IPS-15b (cell line): ENCODE results near the gene SEBOX.

ENCODE experiments used
- H3K27me3 ChIP-seq: one replicate; pipeline ENCODE4 v1.6.1; 2013; ENCODE audit warnings: low read length; ENCODE audit not compliant: control insufficient read depth, insufficient read depth
- H3K36me3 ChIP-seq: one replicate; pipeline ENCODE4 v1.6.1; 2013; ENCODE audit warnings: low read length; ENCODE audit not compliant: control insufficient read depth, insufficient read depth
- H3K4me1 ChIP-seq: one replicate; pipeline ENCODE4 v1.6.1; 2013; ENCODE audit warnings: mild to moderate bottlenecking, low read length; ENCODE audit not compliant: control insufficient read depth, insufficient read depth
- H3K4me3 ChIP-seq: one replicate; pipeline ENCODE4 v1.5.1; 2013; ENCODE audit warnings: low read depth, low read length
- H3K9ac ChIP-seq: one replicate; pipeline ENCODE4 v1.6.1; 2013; ENCODE audit warnings: low read depth, mild to moderate bottlenecking, low read length
- H3K9me3 ChIP-seq: one replicate; pipeline ENCODE4 v1.6.1; 2013; ENCODE audit warnings: mild to moderate bottlenecking, low read length; ENCODE audit not compliant: control insufficient read depth, insufficient read depth

The SEBOX gene

GRCh38 chr17:28390984-28391383, 26.0 kb upstream of the SEBOX start:
- Histone ChIP-seq H3K27me3 (peaks cover 21% of the 10 kb centered on the region), H3K9ac (no peak overlapping the region), H3K36me3 (no peaks in the 10 kb centered on the region), H3K4me3 (no peak overlapping the region), H3K4me1 (no peaks in the 10 kb centered on the region), H3K9me3 (no peaks in the 10 kb centered on the region)

GRCh38 chr17:28390563-28390962, 25.6 kb upstream of the SEBOX start:
- H3K4me3 ChIP-seq: no peak overlapping the region
- no peaks in the 10 kb centered on the region for H3K9me3 ChIP-seq
- H3K4me1 ChIP-seq: no peaks in the 10 kb centered on the region
- H3K36me3 ChIP-seq: no peaks in the 10 kb centered on the region
- H3K27me3 ChIP-seq: peaks cover 25% of the 10 kb centered on the region
- no peak overlapping the region for H3K9ac ChIP-seq

GRCh38 chr17:28390141-28390540, 25.1 kb upstream of the SEBOX start:
- Histone ChIP-seq H3K27me3 (peaks cover 30% of the 10 kb centered on the region), H3K4me3 (no peak overlapping the region)

GRCh38 chr17:28388106-28388505, 23.1 kb upstream of the SEBOX start:
- H3K9me3 ChIP-seq: no peaks in the 10 kb centered on the region
- H3K4me3 ChIP-seq: no peak overlapping the region
- no peaks in the 10 kb centered on the region for H3K36me3 ChIP-seq
- no peak overlapping the region for H3K9ac ChIP-seq
- H3K4me1 ChIP-seq: no peaks in the 10 kb centered on the region
- H3K27me3 ChIP-seq: peaks cover 50% of the 10 kb centered on the region

More at GRCh38 chr17:28390141-28390540, 25.1 kb upstream of the SEBOX start:
- no peak overlapping the region for H3K9ac ChIP-seq
- H3K4me1 ChIP-seq: no peaks in the 10 kb centered on the region
- no peaks in the 10 kb centered on the region for H3K9me3 ChIP-seq
- no peaks in the 10 kb centered on the region for H3K36me3 ChIP-seq

- no peaks in the 10 kb centered on the region for H3K9me3 ChIP-seq
- no peaks in the 10 kb centered on the region for H3K4me1 ChIP-seq
- H3K4me3 ChIP-seq: no peak overlapping the region
- H3K27me3 ChIP-seq: peaks cover 67% of the 10 kb centered on the region
- no peaks in the 10 kb centered on the region for H3K36me3 ChIP-seq
- no peak overlapping the region for H3K9ac ChIP-seq
Measured at GRCh38 chr17:28386391-28386790, 21.4 kb upstream of the SEBOX start.

GRCh38 chr17:28385406-28385805, 20.4 kb upstream of the SEBOX start:
- no peaks in the 10 kb centered on the region for H3K9me3 ChIP-seq
- H3K27me3 ChIP-seq: peaks cover 72% of the 10 kb centered on the region
- peak overlapping the region; percentile 60 for H3K4me3 ChIP-seq
- H3K9ac ChIP-seq: no peak overlapping the region
- no peaks in the 10 kb centered on the region for H3K4me1 ChIP-seq
- H3K36me3 ChIP-seq: no peaks in the 10 kb centered on the region

GRCh38 chr17:28385037-28385400, 20.0 kb upstream of the SEBOX start:
- Histone ChIP-seq H3K9me3 (no peaks in the 10 kb centered on the region), H3K27me3 (peaks cover 76% of the 10 kb centered on the region), H3K4me1 (no peaks in the 10 kb centered on the region), H3K9ac (no peak overlapping the region), H3K36me3 (no peaks in the 10 kb centered on the region), H3K4me3 (peak overlapping the region; percentile 60)

GRCh38 chr17:28384281-28385036, 19.5 kb upstream of the SEBOX start:
- Histone ChIP-seq H3K9me3 (no peaks in the 10 kb centered on the region), H3K4me1 (no peaks in the 10 kb centered on the region), H3K4me3 (peak overlapping the region; percentile 60), H3K27me3 (peaks cover 81% of the 10 kb centered on the region), H3K36me3 (no peaks in the 10 kb centered on the region), H3K9ac (no peak overlapping the region)

GRCh38 chr17:28381141-28381825, 16.3 kb upstream of the SEBOX start:
- Histone ChIP-seq H3K4me1 (no peaks in the 10 kb centered on the region), H3K9me3 (no peaks in the 10 kb centered on the region), H3K4me3 (peak overlapping the region; percentile 59), H3K27me3 (peaks cover 87% of the 10 kb centered on the region), H3K9ac (no peak overlapping the region), H3K36me3 (no peaks in the 10 kb centered on the region)

GRCh38 chr17:28379814-28380801, 15.1 kb upstream of the SEBOX start:
- Histone ChIP-seq H3K27me3 (peaks cover 78% of the 10 kb centered on the region), H3K4me1 (no peaks in the 10 kb centered on the region), H3K9me3 (no peaks in the 10 kb centered on the region), H3K9ac (no peak overlapping the region), H3K4me3 (no peak overlapping the region), H3K36me3 (no peaks in the 10 kb centered on the region)

GRCh38 chr17:28372945-28373274, 7.9 kb upstream of the SEBOX start:
- Histone ChIP-seq H3K9me3 (no peaks in the 10 kb centered on the region), H3K9ac (no peak overlapping the region), H3K4me3 (peak overlapping the region; percentile 85)

More at GRCh38 chr17:28372945-28373274, 7.9 kb upstream of the SEBOX start:
- Histone ChIP-seq H3K27me3 (peaks cover 38% of the 10 kb centered on the region), H3K36me3 (no peaks in the 10 kb centered on the region), H3K4me1 (peaks cover 10% of the 10 kb centered on the region)
